Bronchial smooth muscle cell (primary cell): ENCODE measurements around the gene ACTR1B. TPM values are rescaled to one million over a fixed set of nuclear protein-coding genes. Genes with fewer than 3 reads are reported as not detected.

Source experiments
- total RNA-seq: library from RNA; depleted of rRNA; stranded (reverse); fragments of >200 nt; gene quantifications from 2 replicates; pipeline ENCODE4 v1.2.1, GENCODE V29; 2014

ACTR1B gene
- total RNA-seq, result 59.7 and 64.8 TPM in 2 replicates

DNA sequence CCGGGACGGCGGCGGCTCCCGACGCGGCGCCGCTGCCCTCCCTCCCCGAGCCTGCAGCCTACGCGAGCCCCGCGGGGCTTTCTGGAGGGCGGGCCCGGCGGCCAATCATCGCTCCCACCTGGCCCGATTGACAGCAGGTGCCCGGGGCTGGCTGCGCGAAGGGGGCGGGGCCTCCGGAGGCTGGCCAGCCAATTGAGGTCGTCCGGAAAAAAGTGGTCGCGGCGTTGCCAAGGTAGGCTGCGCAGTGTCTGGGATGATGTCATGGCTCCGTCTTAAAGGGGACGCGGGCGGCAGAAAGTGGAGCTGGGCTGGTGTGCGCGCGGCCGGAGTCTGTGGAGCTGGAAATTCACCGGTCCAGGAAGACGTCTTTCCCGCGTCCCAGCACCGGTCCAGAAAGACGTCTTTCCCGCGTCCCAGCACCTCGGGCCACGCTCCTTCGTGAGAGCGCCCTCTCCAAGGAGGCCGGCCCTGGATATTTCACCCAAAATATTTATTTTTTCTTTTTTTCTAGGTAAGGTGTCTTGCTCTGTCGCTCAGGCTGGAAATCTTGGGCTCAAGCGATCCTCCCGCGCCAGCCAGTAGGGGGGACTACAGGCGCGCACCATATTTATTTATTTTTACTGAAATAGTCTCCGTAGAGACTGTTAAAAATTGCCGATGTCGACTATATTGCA, at the start of gene ACTR1B:
Gene ACTR1B, minus strand, starts transcription at position 83 of the 674 bp plus-strand sequence. CDS start 154 bp downstream, outside the sequence.

GRCh38 chr2:97669448-97669847, 5.6 kb upstream of the ACTR1B start, which contains the start of gene C2orf92:
C2orf92 (plus strand) TSS chr2:97669713; CDS start chr2:97669789, 76 bp downstream.

DNA sequence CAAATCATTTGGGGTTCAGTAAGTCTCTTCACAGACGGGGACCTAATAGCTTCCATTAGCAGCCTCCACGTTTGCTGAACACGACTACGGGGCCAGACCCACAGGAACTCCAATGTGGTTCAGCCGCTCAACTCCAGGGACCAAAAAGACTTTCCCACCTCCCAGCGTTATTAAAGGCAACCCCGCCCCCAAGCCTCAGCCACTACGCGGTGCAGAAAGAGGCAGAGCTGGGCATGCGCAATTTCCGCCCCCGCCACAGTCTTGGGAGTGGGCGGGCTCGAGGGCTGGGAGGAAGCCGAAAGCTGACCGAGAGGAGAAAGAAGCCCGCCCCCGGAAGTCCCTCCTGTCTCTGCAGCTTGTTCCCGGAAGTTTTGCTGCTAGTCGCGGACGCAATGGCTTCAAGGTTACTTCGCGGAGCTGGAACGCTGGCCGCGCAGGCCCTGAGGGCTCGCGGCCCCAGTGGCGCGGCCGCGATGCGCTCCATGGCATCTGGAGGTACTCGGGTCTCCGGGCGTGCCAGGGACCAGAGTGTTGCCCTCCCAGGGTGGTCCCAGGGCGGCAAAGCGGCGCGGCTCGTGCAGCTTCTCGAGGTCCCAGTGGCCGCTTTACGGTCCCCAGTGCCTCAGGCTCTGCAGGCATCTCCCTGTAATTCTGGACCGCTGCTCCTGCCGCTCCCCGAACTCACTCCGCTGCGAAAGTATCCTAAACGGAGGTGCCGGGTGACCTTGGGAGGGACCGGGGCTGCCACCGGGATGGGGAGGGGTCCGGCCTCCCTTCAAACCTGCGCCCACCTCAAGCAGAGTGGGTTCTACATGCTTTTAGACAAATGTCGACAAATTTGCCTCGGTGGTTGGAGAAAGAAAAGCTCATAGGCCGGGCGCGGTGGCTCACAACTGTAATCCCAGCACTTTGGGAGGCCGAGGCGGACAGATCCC, 17.9 kb downstream of the ACTR1B start, which contains the start of gene COX5B:
Gene COX5B, plus strand, starts transcription at position 368 of the 935 bp plus-strand sequence. Its CDS starts 25 bp downstream, at position 393.

Other genes starting within 250 kb of the ACTR1B start
- gene ANKRD36B, start 74.2 kb downstream of the ACTR1B start, total RNA-seq, result 21.1 and 26.3 TPM in 2 replicates
- gene COX5B, start 18.0 kb downstream of the ACTR1B start, total RNA-seq, result 317 and 549 TPM in 2 replicates
- gene C2orf92, start 5.7 kb upstream of the ACTR1B start, total RNA-seq, result 1.4 TPM in 2 replicates
- 0.09 and 0.16 TPM in 2 replicates for gene ZAP70, start 49.5 kb upstream of the ACTR1B start, total RNA-seq